ENCODE measurements around the gene COPRS. TPM values are rescaled to one million over a fixed set of nuclear protein-coding genes. Genes with fewer than 3 reads are reported as not detected.
"Not testable (repeated sequence)": the region's sequence is repeated elsewhere in the genome, so short reads cannot be mapped to it uniquely, and the experiment has no call there.

COPRS gene
- total RNA-seq, 1 donor from 2014 or later = 52.5 TPM

DNA sequence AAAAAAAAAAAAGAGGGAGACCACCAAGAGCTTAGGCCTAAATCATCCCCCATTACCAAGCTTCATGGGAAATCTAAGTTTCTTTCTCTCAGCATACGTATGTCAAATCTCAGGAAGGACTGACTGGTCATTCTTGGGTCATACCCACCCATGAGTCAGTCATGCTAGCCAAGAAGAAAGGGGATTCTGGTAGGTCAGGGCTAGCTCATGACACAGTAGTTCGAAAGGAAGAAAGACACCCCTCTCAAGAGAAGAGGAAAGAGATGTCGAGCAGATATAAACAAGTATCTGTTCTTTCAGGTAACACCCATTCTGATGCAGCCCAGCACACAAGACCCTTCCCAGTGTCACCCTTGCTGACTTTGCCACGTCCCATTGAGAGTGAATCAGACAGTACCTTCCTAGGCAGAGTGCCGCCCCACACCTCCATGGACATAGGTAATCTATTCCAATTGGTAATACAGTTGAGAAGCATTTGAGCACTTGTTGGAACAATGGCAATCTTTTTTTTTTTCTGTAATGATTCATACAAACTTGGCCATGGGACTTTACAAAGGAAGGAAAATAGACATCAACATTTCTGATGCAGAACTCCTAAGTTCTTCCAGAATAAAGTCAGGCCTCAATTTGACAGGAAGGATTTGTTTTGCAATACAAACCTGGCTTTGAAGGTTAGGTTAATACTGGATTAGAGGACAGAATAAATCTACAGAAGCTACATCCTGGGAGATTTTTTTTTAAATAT is 38.2 kb downstream of the COPRS start:
- Histone ChIP-seq H3K4me3 (no peak overlapping the region), H3K27me3 (ENCODE audit: low read depth) (no peaks in the 10 kb centered on the region), H3K9me3 (replicated peaks) (no peaks in the 10 kb centered on the region), H3K4me1 (no peaks in the 10 kb centered on the region), H3K27ac (replicated peaks) (no peak overlapping the region), H3K36me3 (no peaks in the 10 kb centered on the region)
- intact Hi-C loops (cut with micrococcal nuclease) = no loop called here
- no peak for DNase-seq
- TF ChIP-seq, protein P1, sequence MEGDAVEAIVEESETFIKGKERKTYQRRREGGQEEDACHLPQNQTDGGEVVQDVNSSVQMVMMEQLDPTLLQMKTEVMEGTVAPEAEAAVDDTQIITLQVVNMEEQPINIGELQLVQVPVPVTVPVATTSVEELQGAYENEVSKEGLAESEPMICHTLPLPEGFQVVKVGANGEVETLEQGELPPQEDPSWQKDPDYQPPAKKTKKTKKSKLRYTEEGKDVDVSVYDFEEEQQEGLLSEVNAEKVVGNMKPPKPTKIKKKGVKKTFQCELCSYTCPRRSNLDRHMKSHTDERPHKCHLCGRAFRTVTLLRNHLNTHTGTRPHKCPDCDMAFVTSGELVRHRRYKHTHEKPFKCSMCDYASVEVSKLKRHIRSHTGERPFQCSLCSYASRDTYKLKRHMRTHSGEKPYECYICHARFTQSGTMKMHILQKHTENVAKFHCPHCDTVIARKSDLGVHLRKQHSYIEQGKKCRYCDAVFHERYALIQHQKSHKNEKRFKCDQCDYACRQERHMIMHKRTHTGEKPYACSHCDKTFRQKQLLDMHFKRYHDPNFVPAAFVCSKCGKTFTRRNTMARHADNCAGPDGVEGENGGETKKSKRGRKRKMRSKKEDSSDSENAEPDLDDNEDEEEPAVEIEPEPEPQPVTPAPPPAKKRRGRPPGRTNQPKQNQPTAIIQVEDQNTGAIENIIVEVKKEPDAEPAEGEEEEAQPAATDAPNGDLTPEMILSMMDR (IDR thresholded peaks at IDR 0.05; ENCODE audit: borderline replicate concordance) = no peak

DNA sequence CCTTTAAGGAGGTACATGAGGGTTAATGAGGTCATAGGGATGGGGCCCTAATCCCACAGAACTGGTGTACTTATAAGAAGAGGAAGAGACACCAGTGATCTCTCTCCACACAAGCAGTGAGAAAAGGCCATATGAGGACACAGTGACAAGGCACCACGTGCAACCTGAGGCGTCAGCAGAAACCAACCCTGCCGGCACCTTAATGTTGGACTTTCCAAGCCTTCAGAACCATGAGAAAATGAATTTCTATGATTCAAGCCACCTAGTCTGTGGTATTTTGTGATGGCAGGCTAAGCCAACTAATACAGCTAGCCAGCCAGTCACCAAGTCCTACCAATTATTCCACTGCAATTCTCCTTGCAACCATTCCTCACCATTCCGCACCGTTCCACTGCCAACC is 39.5 kb downstream of the COPRS start:
- Histone ChIP-seq H3K9me3 (replicated peaks) (no peaks in the 10 kb centered on the region), H3K27ac (replicated peaks) (no peak overlapping the region), H3K36me3 (no peaks in the 10 kb centered on the region), H3K4me1 (no peaks in the 10 kb centered on the region), H3K4me3 (no peak overlapping the region), H3K27me3 (ENCODE audit: low read depth) (no peaks in the 10 kb centered on the region)
- intact Hi-C loops (cut with micrococcal nuclease) = no loop called here
- DNase-seq = no peak
- TF ChIP-seq, protein P1 (IDR thresholded peaks at IDR 0.05; ENCODE audit: borderline replicate concordance) = no peak

DNA sequence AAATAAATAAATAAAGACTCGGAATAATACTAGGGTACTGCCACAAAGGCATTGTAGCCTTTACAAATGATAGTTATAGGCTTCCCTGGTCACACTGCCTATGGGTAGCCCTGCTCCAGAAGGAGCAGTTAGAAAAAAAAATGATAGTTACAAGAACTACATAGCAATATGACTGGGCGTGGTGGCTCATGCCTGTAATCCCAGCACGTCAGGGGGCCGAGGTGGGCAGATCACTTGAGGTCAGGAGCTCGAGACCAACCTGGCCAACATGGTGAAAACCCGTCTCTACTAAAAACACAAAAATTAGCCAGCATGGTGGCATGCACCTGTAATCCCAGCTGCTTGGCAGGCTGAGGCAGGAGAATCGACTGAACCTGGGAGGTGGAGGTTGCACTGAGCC is 40.2 kb downstream of the COPRS start:
- H3K4me1 ChIP-seq; H3K9me3 ChIP-seq (replicated peaks); H3K36me3 ChIP-seq; H3K27ac ChIP-seq (replicated peaks); H3K27me3 ChIP-seq (ENCODE audit: low read depth); H3K4me3 ChIP-seq; DNase-seq; intact Hi-C loops (cut with micrococcal nuclease): not testable (repeated sequence)

DNA sequence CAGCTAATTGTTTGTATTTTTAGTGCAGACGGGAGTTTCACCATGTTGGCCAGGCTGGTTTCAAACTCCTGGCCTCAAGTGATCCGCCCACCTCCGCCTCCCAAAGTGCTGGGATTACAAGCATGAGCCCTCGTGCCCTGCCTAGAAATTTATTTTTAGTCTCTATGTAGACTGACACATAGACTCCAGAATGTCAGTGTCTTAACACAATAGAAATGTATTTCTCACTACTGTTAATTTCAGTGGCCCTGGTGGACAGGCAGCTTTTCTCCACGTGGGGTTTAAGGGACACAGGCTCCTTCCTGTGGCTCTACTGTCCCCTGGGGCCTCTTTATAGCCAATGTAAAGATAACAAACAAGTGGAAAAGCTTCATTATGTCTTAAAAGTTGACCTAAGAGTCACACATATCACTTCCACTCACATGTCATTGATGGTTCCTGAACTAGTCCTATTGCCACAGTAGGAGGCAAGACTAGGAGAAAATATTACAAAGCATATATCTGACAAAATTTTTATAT is 43.8 kb downstream of the COPRS start:
- Histone ChIP-seq H3K4me3 (no peak overlapping the region), H3K4me1 (peaks cover 11% of the 10 kb centered on the region), H3K27me3 (ENCODE audit: low read depth) (no peaks in the 10 kb centered on the region)

DNA sequence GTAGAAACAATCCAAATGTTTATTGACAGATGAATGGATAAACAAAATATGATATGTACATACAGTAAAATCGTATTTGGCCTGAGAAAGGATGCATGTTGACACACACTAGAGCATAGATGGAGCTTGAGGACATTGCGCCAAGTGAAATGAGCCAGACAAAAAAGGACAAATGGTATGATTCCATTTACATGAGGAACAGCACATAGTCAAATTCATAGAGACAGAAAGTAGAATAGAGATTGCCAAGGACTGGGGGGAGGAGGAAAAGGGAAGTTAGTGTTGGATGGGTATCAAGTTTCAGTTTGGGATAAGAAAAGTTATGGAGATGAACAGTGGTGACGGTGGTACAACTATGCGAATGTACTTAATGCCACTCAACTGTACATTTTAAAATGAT is 47.9 kb downstream of the COPRS start:
- Histone ChIP-seq H3K27me3 (ENCODE audit: low read depth) (no peaks in the 10 kb centered on the region), H3K4me1 (peaks cover 11% of the 10 kb centered on the region), H3K27ac (replicated peaks) (no peak overlapping the region), H3K36me3 (no peaks in the 10 kb centered on the region), H3K9me3 (replicated peaks) (no peaks in the 10 kb centered on the region), H3K4me3 (no peak overlapping the region)
- no peak for DNase-seq
- intact Hi-C loops (cut with micrococcal nuclease) = no loop called here
- TF ChIP-seq, protein P1 (IDR thresholded peaks at IDR 0.05; ENCODE audit: borderline replicate concordance) = no peak

More for the DNA sequence above, 43.8 kb downstream of the COPRS start:
- intact Hi-C loops (cut with micrococcal nuclease) = no loop called here
- Histone ChIP-seq H3K27ac (replicated peaks) (no peak overlapping the region), H3K9me3 (replicated peaks) (no peaks in the 10 kb centered on the region), H3K36me3 (no peaks in the 10 kb centered on the region)
- TF ChIP-seq, protein P1 (IDR thresholded peaks at IDR 0.05; ENCODE audit: borderline replicate concordance) = no peak
- no peak for DNase-seq

DNA sequence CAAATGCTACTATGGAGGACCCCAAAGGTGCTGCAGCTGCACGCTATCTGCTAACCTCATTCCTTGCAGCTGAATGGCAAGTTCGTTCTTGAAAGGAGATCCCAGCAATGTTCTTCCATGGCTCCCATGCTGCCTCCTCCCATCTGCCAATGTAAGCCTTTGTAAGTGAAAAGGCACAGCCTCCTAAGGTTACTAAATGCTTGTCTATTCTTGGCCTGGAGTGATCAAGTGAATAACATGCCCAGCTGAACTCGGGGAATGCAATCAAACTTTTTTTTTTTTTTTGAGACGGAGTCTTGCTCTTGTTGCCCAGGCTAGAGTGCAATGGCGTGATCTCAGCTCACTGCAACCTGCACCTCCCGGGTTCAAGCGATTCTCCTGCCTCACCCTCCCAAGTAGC is 49.2 kb downstream of the COPRS start:
- H3K27me3 ChIP-seq (ENCODE audit: low read depth); DNase-seq; H3K9me3 ChIP-seq (replicated peaks); intact Hi-C loops (cut with micrococcal nuclease); H3K4me3 ChIP-seq; H3K27ac ChIP-seq (replicated peaks); H3K36me3 ChIP-seq: not testable (repeated sequence)
- H3K4me1 ChIP-seq = peaks cover 11% of the 10 kb centered on the region
